HFFc6 (cell line): ENCODE results near the gene SRGAP3. TPM values are rescaled to one million over a fixed set of nuclear protein-coding genes. Genes with fewer than 3 reads are reported as not detected.

Experiments used
- DNase-seq: peaks from one replicate; pipeline ENCODE4 v3.0.0-alpha.2; 2018
- H3K27ac Mint-ChIP-seq: 2 replicates; pipeline ENCODE4 v1.8.0; 2020; ENCODE audit warnings: mild to moderate bottlenecking, mixed read lengths
- H3K27me3 Mint-ChIP-seq: 2 replicates; pipeline ENCODE4 v1.8.0; 2021; ENCODE audit warnings: mild to moderate bottlenecking, moderate library complexity, mixed read lengths; ENCODE audit not compliant: insufficient read depth
- H3K36me3 Mint-ChIP-seq: 2 replicates; pipeline ENCODE4 v1.8.0; 2021; ENCODE audit warnings: low read depth, mixed read lengths
- H3K4me1 Mint-ChIP-seq: 2 replicates; pipeline ENCODE4 v1.8.0; 2020; ENCODE audit warnings: low read depth, mixed read lengths
- H3K4me3 Mint-ChIP-seq: 2 replicates; pipeline ENCODE4 v1.8.0; 2020; ENCODE audit warnings: mild to moderate bottlenecking, moderate library complexity, mixed read lengths
- H3K9me3 Mint-ChIP-seq: 2 replicates; pipeline ENCODE4 v1.8.0; 2020; ENCODE audit warnings: mild to moderate bottlenecking, mixed read lengths
- CTCF ChIP-seq: fragments of 200-600 bp; sonication (generic); IDR thresholded peaks from 2 replicates; pipeline ENCODE4 v1.5.0; 2021; ENCODE audit warnings: antibody characterized with exemption, mild to moderate bottlenecking
- total RNA-seq, 6 experiments: library from RNA; stranded (reverse); fragmentation: NEBNext Ultra II Directional; extraction: Animal tissue kit (Norgen Biotek cat#: 25700); gene quantifications; 2 replicates in 1 of 6; 3 replicates in 5 of 6; pipeline ENCODE4 v1.2.3, GENCODE V29; 2021

Gene SRGAP3
- total RNA-seq, 6 experiments from 2014 or later, result 0.23 to 0.92 (median 0.77) TPM

- H3K4me1 Mint-ChIP-seq, result no peaks in the 10 kb centered on the region
- H3K36me3 Mint-ChIP-seq, result no peaks in the 10 kb centered on the region
- no peak overlapping the region for H3K27ac Mint-ChIP-seq
- no peak overlapping the region for H3K4me3 Mint-ChIP-seq
- H3K9me3 Mint-ChIP-seq, result no peaks in the 10 kb centered on the region
- peaks cover 17% of the 10 kb centered on the region for H3K27me3 Mint-ChIP-seq
- DNase-seq, result no peak
- TF ChIP-seq CTCF, result no peak
Observed at GRCh38 chr3:9205345-9206143, 43.9 kb downstream of the SRGAP3 start.

GRCh38 chr3:9204253-9204992 is 45.0 kb downstream of the SRGAP3 start:
- no peaks in the 10 kb centered on the region for H3K9me3 Mint-ChIP-seq
- no peak overlapping the region for H3K4me3 Mint-ChIP-seq
- H3K27ac Mint-ChIP-seq, result no peak overlapping the region
- H3K4me1 Mint-ChIP-seq, result no peaks in the 10 kb centered on the region
- no peaks in the 10 kb centered on the region for H3K36me3 Mint-ChIP-seq
- peaks cover 22% of the 10 kb centered on the region for H3K27me3 Mint-ChIP-seq
- no peak for DNase-seq
- no peak for TF ChIP-seq CTCF

- peaks cover 26% of the 10 kb centered on the region for H3K27me3 Mint-ChIP-seq
Observed at GRCh38 chr3:9203317-9203716, 46.1 kb downstream of the SRGAP3 start.

GRCh38 chr3:9202546-9202945 is 46.9 kb downstream of the SRGAP3 start:
- no peak for TF ChIP-seq CTCF
- Mint-ChIP-seq H3K4me3 (no peak overlapping the region), H3K36me3 (no peaks in the 10 kb centered on the region), H3K9me3 (no peaks in the 10 kb centered on the region), H3K4me1 (no peaks in the 10 kb centered on the region), H3K27me3 (peaks cover 29% of the 10 kb centered on the region), H3K27ac (no peak overlapping the region)
- no peak for DNase-seq

More at GRCh38 chr3:9203317-9203716, 46.1 kb downstream of the SRGAP3 start:
- H3K9me3 Mint-ChIP-seq, result no peaks in the 10 kb centered on the region
- no peak overlapping the region for H3K27ac Mint-ChIP-seq
- H3K4me1 Mint-ChIP-seq, result no peaks in the 10 kb centered on the region
- DNase-seq, result no peak
- no peak overlapping the region for H3K4me3 Mint-ChIP-seq
- TF ChIP-seq CTCF, result no peak
- no peaks in the 10 kb centered on the region for H3K36me3 Mint-ChIP-seq

- peaks cover 29% of the 10 kb centered on the region for H3K27me3 Mint-ChIP-seq
- H3K9me3 Mint-ChIP-seq, result no peaks in the 10 kb centered on the region
- no peak overlapping the region for H3K27ac Mint-ChIP-seq
- no peak overlapping the region for H3K4me3 Mint-ChIP-seq
- DNase-seq, result no peak
- no peaks in the 10 kb centered on the region for H3K4me1 Mint-ChIP-seq
- no peaks in the 10 kb centered on the region for H3K36me3 Mint-ChIP-seq
- no peak for TF ChIP-seq CTCF
Observed at GRCh38 chr3:9201955-9202354, 47.5 kb downstream of the SRGAP3 start.
